ENCODE results near the gene GCSH.

DNA sequence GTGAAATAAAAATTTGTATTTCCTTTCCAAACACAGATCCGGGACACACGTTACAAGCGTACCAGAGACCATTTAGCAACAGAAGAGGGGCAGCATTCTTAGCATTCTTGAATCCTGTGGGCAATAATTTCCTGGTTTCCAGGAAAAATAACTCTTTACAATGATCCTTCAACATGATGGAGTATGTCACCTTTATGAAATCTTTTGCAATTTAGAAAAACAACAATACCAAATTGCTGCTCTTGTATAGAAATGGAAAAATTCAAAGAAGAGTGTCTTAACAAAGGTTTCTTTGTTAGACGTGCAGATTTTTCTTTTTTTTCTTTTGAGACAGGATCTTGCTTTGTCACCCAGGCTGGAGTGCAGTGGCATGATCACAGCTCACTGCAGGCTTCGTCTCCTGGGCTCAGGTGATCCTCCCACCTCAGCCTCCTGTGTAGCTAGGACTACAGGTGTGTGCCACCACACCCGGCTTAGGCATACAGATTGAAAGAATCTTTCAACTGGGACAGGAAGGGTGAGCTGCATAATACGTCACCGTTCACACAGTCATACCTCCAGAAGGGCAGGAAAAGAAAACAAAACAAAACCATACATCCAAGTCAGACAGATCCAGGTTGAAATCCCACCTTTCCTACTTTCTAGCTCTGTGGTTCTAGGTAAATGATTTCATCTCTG is 10.8 kb upstream of the GCSH start:
- TF ChIP-seq, protein P1, sequence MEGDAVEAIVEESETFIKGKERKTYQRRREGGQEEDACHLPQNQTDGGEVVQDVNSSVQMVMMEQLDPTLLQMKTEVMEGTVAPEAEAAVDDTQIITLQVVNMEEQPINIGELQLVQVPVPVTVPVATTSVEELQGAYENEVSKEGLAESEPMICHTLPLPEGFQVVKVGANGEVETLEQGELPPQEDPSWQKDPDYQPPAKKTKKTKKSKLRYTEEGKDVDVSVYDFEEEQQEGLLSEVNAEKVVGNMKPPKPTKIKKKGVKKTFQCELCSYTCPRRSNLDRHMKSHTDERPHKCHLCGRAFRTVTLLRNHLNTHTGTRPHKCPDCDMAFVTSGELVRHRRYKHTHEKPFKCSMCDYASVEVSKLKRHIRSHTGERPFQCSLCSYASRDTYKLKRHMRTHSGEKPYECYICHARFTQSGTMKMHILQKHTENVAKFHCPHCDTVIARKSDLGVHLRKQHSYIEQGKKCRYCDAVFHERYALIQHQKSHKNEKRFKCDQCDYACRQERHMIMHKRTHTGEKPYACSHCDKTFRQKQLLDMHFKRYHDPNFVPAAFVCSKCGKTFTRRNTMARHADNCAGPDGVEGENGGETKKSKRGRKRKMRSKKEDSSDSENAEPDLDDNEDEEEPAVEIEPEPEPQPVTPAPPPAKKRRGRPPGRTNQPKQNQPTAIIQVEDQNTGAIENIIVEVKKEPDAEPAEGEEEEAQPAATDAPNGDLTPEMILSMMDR (IDR thresholded peaks at IDR 0.05; ENCODE audit: insufficient read depth, low read length, poor library complexity, severe bottlenecking): no peak
- no peak for TF ChIP-seq EZH2phosphoT487 (conservative IDR thresholded peaks at IDR 0.05; ENCODE audit: low read length)

Measured in SU-DHL-6 (cell line).